ENCODE data around the gene TGIF1. TPM values are rescaled to one million over a fixed set of nuclear protein-coding genes. Genes with fewer than 3 reads are reported as not detected.

The TGIF1 gene
- total and polyA plus RNA-seq, 2 of the 4 experiments (the other 2 are of a cell fraction): 62.1 to 118 TPM

DNA sequence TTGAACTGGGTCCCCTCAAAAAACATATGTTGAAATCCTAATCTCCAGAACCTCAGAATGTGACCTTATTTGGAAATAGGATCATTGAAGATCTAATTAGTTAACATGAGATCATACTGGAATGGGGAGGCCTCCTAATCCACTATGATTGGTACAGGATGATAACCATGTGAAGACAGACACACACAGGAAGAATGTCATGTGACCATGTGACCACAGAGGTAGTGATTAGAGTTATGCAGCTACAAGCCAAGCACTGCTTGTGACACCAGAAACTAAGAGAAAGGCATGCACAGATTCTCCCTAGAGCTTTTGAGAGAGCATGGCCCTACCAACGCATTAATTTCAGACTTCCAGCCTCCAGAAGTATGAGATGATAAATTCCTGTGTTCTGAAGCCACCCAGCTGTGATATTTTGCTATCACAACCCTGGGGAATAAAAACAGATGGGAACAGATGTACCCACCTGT, 47.0 kb upstream of the TGIF1 start:
- H3K56ac ChIP-seq (ENCODE audit: extremely low read depth, insufficient read depth, low read length): no peak overlapping the region
- H3K9me3 ChIP-seq (ENCODE audit: control insufficient read depth, insufficient read depth, low read length): peaks cover 6% of the 10 kb centered on the region
- H3K9me1 ChIP-seq (ENCODE audit: insufficient read depth, low read length): no peaks in the 10 kb centered on the region
- DNase-seq (peak; percentile 40), ATAC-seq (ENCODE audit: low read depth) (peak; percentile 44)
- H3K27ac ChIP-seq (ENCODE audit: insufficient read depth, low read length): no peak overlapping the region
- H4K8ac ChIP-seq (ENCODE audit: low read depth in 2 of 2, low read length in 2 of 2): no peak overlapping the region
- H3K4me1 ChIP-seq (ENCODE audit: control insufficient read depth, insufficient read depth, low read length): no peaks in the 10 kb centered on the region
- no peak overlapping the region for H3K14ac ChIP-seq (replicated peaks; ENCODE audit: low read depth, low read length)
- no peak overlapping the region for H4K5ac ChIP-seq (ENCODE audit: low read depth, low read length)
- dilution Hi-C loops (cut with HindIII; ENCODE audit: low sequenced_read_pairs, unreplicated experiment): no loop called here
- no CpG with 5 or more reads among the region's 1 CpG for WGBS, 2 experiments (ENCODE audit: extremely low coverage in 2 of 2, insufficient read length in 1 of 2)
- H3K18ac ChIP-seq (ENCODE audit: low read depth, low read length): no peak overlapping the region
- no peak overlapping the region for H4K91ac ChIP-seq (ENCODE audit: insufficient read depth, low read depth, low read length)
- POLR2A ChIA-PET (ENCODE audit: unreplicated experiment): no interaction called here
- no peak overlapping the region for H3K4me3 ChIP-seq (ENCODE audit: insufficient read depth, low read depth, low read length)
- H3K9ac ChIP-seq (ENCODE audit: low read depth, low read length): no peak overlapping the region
- no peak overlapping the region for H2AFZ ChIP-seq (replicated peaks; ENCODE audit: low read length, poor library complexity)
- H3K36me3 ChIP-seq (ENCODE audit: control insufficient read depth, insufficient read depth, low read length): no peaks in the 10 kb centered on the region
- no peak overlapping the region for H2BK5ac ChIP-seq (ENCODE audit: low read depth, low read length, poor library complexity, severe bottlenecking)
- intact Hi-C loops (cut with micrococcal nuclease): no loop called here
- H2AK9ac ChIP-seq (replicated peaks; ENCODE audit: low read depth, low read length, poor library complexity): no peak overlapping the region
- CTCF ChIA-PET: no interaction called here
- in situ Hi-C loops (cut with MboI; ENCODE audit: low sequenced_read_pairs): no loop called here
- H2BK20ac ChIP-seq (ENCODE audit: low read depth, low read length): no peak overlapping the region
- TF ChIP-seq BHLHE40 (IDR thresholded peaks at IDR 0.05; ENCODE audit: low read depth, low read length) (no peak), MAFK (IDR thresholded peaks at IDR 0.05; ENCODE audit: low read depth, low read length) (no peak), MAZ (IDR thresholded peaks at IDR 0.05; ENCODE audit: borderline replicate concordance, low read depth, low read length) (no peak), ELK1 (IDR thresholded peaks at IDR 0.05; ENCODE audit: borderline replicate concordance, low read depth, low read length) (no peak), MXI1 (IDR thresholded peaks at IDR 0.05; ENCODE audit: borderline replicate concordance, low read depth, low read length) (no peak), POLR2A (IDR thresholded peaks at IDR 0.05; ENCODE audit: low read depth, low read length) (no peak), FOS (IDR thresholded peaks at IDR 0.05; ENCODE audit: low read depth, low read length) (no peak), SMC3 (IDR thresholded peaks at IDR 0.05; ENCODE audit: low read depth, low read length) (no peak), NFE2L2 (IDR thresholded peaks at IDR 0.05; ENCODE audit: low read depth, low read length) (no peak), USF2 (IDR thresholded peaks at IDR 0.05; ENCODE audit: low read depth, low read length) (no peak), CHD1 (IDR thresholded peaks at IDR 0.05; ENCODE audit: low read depth, low read length) (no peak)
- no peak overlapping the region for H2BK120ac ChIP-seq (ENCODE audit: low read depth, low read length)
- H3K23ac ChIP-seq (ENCODE audit: low read depth, low read length): no peak overlapping the region
- no TSS peak for BruUV-seq (replicated peaks)
- H4K20me1 ChIP-seq (ENCODE audit: insufficient read depth, low read length): no peaks in the 10 kb centered on the region
- H3K4me2 ChIP-seq (ENCODE audit: low read depth, low read length): no peak overlapping the region
- H2AK5ac ChIP-seq (ENCODE audit: low read depth, low read length): no peak overlapping the region
- H2BK15ac ChIP-seq (ENCODE audit: low read depth, low read length): no peak overlapping the region
- H3K79me1 ChIP-seq (ENCODE audit: low read depth in 1 of 2, low read length in 2 of 2): no peaks in the 10 kb centered on the region
- peaks cover 4% of the 10 kb centered on the region for H3K27me3 ChIP-seq (ENCODE audit: control insufficient read depth, insufficient read depth, low read length)
- no peak overlapping the region for H3K4ac ChIP-seq (ENCODE audit: low read depth, low read length)

All from IMR-90 (cell line).